Measurements from ENCODE around the gene CIB2. TPM values are rescaled to one million over a fixed set of nuclear protein-coding genes. Genes with fewer than 3 reads are reported as not detected.
A peak's percentile ranks its signal among the peaks of the same experiment; 100 is the strongest.

Gene CIB2
- total RNA-seq, 1 experiment from 2014 or later = 4.0 TPM

DNA sequence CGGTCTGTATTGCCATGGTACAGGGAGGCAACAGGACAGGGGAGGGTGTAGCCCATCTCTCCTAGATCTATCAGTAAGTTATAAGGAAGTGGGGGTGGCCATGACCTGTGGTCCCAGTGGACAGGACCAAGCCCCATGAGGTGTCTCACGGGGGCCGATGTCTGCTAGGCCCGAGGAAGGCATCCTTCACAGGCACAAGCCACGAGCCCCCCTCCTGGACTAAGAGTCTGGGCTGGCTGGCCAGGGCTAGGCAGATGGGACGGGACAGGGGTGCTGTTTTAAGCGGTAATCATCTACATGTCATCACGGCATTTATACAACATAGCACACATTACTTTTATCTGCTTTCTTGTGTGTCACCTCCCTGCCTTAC lies 51.2 kb downstream of the CIB2 start:
- Histone ChIP-seq H3K9me3 (no peaks in the 10 kb centered on the region), H3K36me3 (0 out of 2 replicates have a peak, but pooled peaks cover 2% of the 10 kb centered on the region), H3K27me3 (no peaks in the 10 kb centered on the region), H3K4me3 (no peak overlapping the region)
- no peak for DNase-seq

DNA sequence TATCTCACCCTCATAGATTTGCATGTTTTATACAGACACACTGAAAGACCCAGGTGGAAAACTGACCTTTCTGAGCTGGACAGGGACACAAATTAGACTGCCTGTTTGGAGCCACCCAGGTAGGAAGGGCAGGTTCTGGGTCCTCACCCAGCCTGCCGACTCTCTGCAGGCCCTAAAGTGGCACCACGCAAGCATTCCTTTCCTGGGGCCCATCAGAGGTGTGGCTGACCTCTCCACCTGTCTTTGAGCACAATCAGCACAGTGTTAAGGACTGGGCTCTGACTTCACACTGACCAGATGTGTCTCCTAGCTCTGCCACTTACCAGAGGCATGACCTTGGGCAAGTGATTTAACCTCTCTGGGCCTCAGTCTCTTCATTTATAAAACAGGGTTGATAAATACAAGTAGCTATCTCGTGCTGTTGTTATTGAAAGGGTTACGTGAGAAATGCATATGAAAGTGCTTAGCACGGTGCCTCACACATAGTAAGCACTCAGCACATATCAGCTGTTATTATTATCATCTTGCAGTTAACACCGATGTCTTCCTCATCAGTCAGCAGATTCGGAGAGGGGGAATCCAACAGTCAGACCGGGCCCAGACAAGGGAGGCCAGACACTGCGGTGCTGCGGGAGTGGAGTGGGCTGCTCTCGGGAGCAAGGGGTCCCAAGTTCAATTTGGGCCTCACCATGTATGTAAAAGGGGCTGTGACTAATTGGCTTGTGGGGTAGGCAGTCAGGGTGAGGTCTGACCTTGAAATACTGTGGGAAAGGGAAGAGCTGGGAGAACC lies 51.8 kb downstream of the CIB2 start:
- no peak for DNase-seq
- Histone ChIP-seq H3K27me3 (no peaks in the 10 kb centered on the region), H3K4me3 (no peak overlapping the region), H3K9me3 (no peaks in the 10 kb centered on the region), H3K36me3 (0 out of 2 replicates have a peak, but pooled peaks cover 2% of the 10 kb centered on the region)

DNA sequence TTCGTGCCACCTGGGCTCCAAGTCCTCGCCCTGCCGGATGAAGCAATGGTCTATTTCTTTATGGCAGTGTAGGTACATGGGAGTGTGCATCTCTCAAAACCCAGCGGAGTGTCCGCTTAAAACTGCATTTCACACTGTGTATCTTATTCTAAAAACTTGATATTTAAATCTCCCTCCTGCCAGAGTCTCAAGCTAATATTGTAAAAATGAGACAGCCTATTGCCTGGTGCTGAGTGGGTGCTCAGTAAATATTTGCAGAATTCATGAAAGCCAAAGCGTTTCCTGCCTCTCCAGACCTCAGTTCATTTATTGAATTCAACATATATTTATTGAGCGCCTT lies 53.4 kb downstream of the CIB2 start:
- H3K9me3 ChIP-seq = no peaks in the 10 kb centered on the region
- peak overlapping the region; percentile 81 for H3K4me3 ChIP-seq
- DNase-seq = no peak
- H3K36me3 ChIP-seq = 0 out of 2 replicates have a peak, but pooled peaks cover 2% of the 10 kb centered on the region
- H3K27me3 ChIP-seq = no peaks in the 10 kb centered on the region

DNA sequence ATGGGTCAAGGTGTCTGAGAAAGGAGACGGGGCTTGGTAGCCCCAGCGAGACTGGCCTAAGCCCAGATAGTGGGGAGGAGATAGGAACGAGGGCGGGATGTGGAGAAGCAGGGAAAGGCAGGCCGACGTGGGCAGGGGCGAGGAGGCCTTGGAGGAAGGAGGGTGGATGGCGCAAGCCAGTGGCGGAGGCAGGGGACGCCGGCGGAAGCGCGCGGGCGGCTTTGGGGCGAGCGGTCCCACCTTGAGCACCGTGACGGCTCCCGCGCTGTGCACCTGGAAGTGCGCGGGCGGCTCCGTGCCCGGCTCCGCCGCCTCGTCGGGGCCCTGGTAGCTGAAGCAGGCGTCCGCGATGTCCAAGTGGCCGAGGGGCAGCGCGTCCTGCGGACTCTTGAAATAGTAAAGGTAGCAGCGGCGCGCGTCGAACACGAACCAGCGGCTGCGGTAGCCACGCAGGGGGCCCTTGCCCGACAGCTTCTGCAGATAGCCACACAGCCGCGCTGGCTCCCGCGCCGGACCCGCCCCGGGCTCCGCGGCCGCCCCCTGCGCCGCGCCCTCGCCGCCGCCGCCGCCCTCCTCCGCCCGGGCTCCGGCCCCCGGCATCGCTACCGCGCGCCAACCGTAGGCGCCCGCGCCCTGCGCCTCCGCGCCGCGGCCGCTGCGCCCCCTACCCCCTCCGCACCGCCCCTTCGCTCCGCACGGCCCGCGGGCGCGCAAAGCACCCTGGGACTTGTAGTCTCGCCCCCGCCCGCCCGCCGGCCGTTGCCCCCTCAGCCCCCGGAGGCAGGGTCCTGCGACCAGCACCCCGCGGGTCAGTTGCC lies 54.0 kb downstream of the CIB2 start, which contains the start of gene TBC1D2B:
TSS of gene TBC1D2B (minus strand) at position 659 of the 818 bp plus-strand sequence. CDS start at position 600, 59 bp downstream.
- H3K27me3 ChIP-seq = no peaks in the 10 kb centered on the region
- peak; percentile 68 for DNase-seq
- peak within 1 kb of the TSS; percentile 81 for H3K4me3 ChIP-seq
- H3K9me3 ChIP-seq = no peaks in the 10 kb centered on the region
- H3K36me3 ChIP-seq = 0 out of 2 replicates have a peak, but pooled peaks cover 2% of the 10 kb centered on the region

DNA sequence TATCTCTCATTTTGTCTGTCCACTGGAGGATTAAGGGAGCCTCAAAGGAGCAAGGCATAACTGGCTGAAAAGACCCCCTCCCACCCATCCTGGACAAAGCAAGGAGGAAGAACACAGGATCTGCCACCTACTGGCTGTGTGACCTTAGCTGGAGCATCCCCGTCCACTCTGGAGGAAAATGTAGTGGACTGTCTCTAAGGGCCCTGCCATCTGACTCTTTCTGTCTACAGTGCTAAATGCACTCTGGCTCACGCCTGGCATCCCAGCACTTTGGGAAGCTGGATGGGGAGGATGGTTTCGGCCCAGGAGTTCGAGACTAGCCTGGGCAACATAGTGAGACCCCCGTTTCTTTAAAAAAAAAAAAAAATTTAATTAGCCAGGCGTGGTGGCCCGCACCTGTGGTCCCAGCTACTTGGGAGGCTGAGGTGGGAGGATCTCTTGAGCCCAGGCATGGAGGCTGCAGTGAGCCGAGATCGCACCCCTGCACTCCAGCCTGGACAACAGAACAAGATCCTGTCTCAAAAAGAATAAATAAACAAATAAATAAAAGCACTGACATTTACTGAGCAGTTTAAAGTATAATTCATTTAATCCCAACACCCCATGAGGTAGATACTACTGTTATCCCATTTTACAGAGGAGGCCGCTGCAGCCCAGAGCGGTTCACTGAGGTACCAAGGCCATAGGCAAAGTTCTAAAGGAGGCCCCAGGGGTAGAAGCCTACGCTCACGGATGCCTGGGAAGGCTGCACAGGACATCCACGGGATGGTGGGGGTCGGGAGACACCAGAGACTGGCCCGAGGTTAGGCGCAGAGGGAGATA lies 54.8 kb downstream of the CIB2 start:
- Histone ChIP-seq H3K36me3 (0 out of 2 replicates have a peak, but pooled peaks cover 2% of the 10 kb centered on the region), H3K4me3 (peak overlapping the region; percentile 81), H3K27me3 (no peaks in the 10 kb centered on the region), H3K9me3 (no peaks in the 10 kb centered on the region)
- DNase-seq = no peak

DNA sequence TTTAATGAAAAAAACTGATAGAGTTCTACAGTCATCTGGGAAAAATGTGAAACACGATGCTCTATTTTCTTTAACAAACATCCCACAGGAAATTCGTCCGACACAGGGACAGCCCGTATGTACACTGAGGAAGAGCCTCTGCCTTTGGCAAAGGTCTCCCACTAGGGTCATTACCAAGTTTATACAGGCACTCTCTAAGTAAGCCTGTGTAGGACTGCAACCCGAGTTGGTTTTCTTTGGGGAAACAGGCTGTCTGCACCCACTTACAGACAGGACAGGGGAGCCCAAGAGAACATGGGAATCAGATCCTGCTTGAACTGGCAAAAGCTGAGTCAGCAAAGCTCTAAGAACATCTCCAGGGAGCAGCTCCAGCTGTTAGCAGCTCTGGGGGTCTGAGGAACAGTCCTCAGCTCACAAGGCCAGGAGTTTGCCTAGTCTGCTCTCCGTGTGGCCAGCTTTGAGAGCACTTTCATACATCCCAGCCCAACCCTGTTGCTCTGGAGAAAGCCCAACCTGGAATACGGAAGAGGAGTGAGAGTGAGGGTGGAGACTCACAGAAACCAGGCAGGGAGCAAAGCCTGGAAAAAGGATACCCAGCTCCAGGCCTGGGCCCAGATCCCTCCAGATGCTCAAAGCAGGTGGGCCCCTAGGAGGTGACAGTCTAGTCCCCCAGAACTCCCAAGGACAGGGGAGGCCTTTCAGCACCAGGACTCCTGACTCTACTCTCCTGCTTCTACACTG lies 55.6 kb downstream of the CIB2 start:
- H3K36me3 ChIP-seq = 0 out of 2 replicates have a peak, but pooled peaks cover 2% of the 10 kb centered on the region
- peak overlapping the region; percentile 81 for H3K4me3 ChIP-seq
- H3K27me3 ChIP-seq = no peaks in the 10 kb centered on the region
- H3K9me3 ChIP-seq = no peaks in the 10 kb centered on the region
- DNase-seq = peak; percentile 35

DNA sequence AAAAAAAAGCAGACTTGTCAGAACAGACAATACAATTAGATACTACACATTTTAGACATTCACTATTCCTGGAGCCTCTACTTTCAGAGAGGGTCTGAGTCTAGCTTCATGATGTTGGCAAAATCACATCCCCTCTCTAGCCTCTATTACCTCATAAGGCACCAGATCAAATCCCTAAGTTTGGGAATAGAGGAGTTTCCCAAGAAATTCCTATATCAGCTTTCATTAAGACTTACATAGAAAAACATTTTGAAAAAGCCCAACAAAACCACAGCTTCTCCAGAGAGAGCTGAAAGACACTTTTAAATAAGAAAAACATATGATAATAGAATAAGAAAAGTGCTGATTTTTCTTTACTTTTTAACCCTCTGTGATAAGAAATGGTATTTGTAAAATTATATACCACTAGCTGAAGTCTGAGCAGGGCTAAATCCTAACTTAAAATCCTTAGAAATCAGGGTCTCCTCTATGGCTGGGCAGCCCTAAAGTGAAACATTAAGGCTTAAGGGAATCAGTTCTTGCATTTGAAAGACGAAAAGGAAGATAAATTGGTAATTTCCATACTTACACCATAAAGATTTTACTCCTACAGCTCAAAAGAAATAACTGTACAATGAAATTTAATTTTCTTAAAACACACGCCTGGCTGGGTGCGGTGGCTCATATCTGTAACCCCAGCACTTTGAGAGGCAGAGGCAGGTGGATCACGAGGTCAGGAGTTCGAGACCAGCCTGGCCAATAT lies 58.0 kb downstream of the CIB2 start:
- H3K4me3 ChIP-seq = no peak overlapping the region
- no peaks in the 10 kb centered on the region for H3K9me3 ChIP-seq
- no peak for DNase-seq
- no peaks in the 10 kb centered on the region for H3K27me3 ChIP-seq
- H3K36me3 ChIP-seq = 0 out of 2 replicates have a peak, but pooled peaks cover 2% of the 10 kb centered on the region

DNA sequence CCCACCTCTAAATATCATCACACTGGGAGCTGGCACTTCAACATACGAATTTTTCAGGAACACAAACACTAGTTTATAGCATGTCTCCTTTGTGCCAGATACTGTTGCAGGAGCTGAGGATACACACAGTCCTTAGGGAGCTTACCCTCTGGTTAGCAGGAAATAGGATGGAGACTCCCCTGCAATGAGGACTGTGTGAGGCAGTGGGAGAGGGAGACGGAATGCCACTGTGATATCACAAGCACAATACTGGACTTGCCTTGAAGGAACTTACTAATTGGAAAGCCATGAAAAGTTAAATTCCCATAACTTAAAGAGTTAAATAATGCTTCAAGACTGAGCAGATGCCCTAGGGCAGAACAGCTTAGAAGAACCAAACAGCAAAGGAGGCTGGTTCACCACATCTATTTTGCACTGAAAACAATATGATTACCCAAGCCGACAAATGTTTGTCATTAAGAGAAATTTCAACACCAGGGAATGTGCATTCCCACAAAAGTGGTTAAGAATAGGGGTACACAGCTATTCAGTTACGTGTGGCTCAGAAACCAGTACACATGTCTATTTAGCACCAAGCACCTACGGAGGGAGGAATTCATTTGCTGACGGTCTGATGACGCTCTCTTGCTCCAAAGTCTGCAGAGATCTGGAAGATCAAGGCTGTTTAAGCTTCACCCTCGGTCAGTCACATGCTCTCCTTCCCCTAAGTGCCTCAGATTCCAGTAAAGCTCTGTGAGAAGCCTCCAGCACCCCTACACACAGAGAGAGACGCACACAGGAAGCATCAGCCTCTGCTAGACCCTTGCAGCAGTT lies 59.0 kb downstream of the CIB2 start:
- no peaks in the 10 kb centered on the region for H3K9me3 ChIP-seq
- no peak overlapping the region for H3K4me3 ChIP-seq
- DNase-seq = no peak
- H3K27me3 ChIP-seq = no peaks in the 10 kb centered on the region
- H3K36me3 ChIP-seq = 0 out of 2 replicates have a peak, but pooled peaks cover 2% of the 10 kb centered on the region

DNA sequence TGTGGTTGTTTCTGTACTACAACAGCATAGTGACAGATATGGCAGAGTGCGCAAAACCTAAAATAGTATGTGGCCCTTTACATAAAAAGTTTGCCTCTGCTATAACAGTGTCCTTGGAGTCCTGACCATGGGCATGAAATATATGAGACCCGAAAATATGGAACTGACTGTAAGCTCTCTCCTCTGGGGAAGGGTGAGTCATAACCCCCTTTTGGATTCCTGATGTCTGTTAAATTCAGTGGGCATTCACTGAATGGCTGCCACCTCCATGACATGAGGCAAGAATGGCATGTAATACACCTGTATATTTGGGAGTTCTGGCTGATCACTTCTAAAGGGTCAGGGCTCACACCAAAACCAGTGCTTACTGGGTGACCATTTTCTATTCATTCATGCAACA lies 59.9 kb downstream of the CIB2 start:
- Histone ChIP-seq H3K4me3 (no peak overlapping the region), H3K36me3 (peaks cover 8% of the 10 kb centered on the region), H3K9me3 (peaks cover 8% of the 10 kb centered on the region), H3K27me3 (no peaks in the 10 kb centered on the region)
- no peak for DNase-seq

DNA sequence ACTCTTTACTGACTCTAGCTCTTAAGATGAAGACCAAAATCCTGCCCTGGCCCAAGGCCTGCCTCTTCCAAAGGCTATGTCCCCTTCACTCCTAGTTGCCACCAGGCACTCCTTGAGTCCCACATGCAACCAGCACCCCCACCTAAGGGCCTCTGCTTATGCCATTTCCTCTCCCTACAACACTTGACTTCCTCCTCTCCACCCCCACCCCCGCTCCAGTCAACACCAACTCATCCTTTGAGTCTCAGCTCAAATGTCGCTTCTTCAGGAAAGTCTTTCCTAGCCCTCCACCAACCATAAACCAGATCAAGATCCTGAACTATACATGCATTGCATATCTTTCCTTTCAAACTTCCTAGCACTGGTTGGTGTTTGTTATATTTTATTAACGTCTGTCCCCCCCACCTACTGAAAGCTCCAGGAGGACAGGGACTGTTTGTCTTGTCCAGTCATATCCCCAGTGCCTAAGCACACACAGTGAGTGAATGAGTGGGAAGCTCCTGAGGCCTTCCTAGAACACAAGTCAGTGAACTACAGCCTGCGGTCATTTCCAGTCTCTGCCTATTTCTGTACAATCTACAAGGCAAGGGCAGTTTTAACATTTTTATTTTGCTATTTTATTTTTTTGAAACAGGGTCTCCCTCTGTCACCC lies 61.1 kb downstream of the CIB2 start:
- Histone ChIP-seq H3K36me3 (peaks cover 9% of the 10 kb centered on the region), H3K4me3 (no peak overlapping the region), H3K9me3 (peaks cover 9% of the 10 kb centered on the region), H3K27me3 (no peaks in the 10 kb centered on the region)
- no peak for DNase-seq

DNA sequence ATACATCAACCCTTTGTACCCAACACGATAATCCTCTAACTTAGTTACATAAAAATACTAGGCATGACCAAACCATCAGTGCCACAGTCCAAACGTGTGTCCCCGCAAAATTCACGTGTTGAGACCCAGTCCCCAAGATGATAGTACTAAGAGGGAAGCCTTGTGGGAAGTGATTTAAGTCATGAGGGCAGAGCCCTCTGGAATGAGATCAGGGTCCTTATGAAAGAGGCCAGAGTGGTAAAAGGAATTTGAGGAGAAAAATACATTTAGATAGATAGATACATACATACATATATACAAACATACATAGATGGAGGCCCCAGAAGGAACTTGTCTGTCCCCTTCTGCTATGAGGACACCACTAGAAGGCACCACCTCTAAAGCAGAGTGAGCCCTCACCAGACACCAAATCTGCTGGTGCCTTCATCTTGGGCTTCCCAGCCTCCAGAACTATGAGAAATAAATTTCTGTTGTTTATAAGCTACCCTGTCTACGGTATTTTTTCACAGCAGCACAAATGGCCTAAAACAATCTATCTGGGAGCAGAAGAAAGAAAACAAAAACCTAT lies 61.7 kb downstream of the CIB2 start:
- Histone ChIP-seq H3K4me3 (no peak overlapping the region), H3K36me3 (peaks cover 8% of the 10 kb centered on the region), H3K27me3 (no peaks in the 10 kb centered on the region), H3K9me3 (peaks cover 9% of the 10 kb centered on the region)
- no peak for DNase-seq

DNA sequence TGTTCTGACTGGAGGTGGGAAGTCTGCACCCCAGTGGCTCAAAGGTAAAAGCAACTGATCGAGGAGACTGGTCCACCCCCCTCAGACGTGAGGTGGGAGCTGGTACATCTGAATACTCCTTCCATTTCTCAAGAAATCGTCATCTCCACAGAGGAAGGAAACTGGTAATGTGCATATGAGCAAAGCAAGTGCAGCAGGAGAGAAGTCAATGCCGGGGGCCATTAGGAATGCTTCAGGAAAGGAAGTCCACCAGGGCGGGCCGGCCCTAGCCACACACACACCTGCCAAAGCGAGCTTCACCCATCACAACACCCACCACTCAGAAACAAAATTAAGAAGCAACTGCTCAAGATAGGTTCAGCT lies 62.2 kb downstream of the CIB2 start:
- Histone ChIP-seq H3K36me3 (peaks cover 8% of the 10 kb centered on the region), H3K4me3 (no peak overlapping the region), H3K27me3 (no peaks in the 10 kb centered on the region), H3K9me3 (peaks cover 9% of the 10 kb centered on the region)
- no peak for DNase-seq

DNA sequence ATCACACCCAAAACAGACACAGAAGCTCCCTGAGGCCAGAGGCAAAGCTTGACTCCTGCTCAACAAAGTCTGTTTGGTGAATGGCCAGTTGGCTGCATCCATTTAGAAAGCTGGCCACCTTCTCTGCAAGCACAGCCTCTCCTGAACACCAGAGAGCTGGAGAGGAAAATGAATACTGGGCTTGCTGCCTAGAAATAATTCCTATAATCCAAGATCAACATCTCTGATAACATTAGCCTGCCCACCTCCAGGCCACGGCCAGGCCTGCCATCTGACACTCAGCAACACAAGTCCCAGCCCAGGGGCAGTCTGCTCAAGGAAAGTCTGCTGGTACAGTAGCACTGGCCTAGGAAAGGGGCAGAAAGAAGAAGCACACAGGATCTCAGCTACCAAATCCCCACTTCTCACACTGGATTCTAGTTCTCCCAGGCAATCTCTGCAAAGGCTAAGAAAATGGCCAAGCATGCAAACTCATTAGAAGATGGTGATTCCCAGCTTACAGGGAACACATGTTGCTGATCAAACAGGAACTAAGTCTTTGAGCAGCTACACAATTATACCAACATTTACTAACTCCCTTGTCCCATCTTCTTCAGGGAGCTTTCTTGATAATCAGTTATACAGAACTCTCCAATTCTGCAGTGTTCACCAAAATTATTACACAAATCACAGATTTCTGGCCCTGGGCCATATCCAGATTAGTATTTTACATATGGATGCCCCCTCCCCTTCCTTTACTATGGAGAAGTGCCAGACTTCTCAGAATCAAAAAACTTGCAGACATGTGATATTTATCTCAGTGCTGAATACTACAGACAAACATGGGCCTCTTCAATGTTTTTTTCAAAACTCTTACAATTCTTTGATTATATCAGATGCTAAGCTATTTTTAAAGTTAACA lies 63.7 kb downstream of the CIB2 start:
- Histone ChIP-seq H3K9me3 (peaks cover 9% of the 10 kb centered on the region), H3K27me3 (no peaks in the 10 kb centered on the region), H3K36me3 (peaks cover 8% of the 10 kb centered on the region), H3K4me3 (no peak overlapping the region)
- peak; percentile 77 for DNase-seq

All from MG63 (cell line).